SHP77 (cell line): Measurements from ENCODE around the gene EEIG2.
"Not testable (repeated sequence)": the region's sequence is repeated elsewhere in the genome, so short reads cannot be mapped to it uniquely, and the experiment has no call there.

Source experiments
- DNase-seq, 2 experiments: peaks; one replicate each; lab custom pipeline; 2025; lab: John Stamatoyannopoulos, UW

EEIG2 gene

DNA sequence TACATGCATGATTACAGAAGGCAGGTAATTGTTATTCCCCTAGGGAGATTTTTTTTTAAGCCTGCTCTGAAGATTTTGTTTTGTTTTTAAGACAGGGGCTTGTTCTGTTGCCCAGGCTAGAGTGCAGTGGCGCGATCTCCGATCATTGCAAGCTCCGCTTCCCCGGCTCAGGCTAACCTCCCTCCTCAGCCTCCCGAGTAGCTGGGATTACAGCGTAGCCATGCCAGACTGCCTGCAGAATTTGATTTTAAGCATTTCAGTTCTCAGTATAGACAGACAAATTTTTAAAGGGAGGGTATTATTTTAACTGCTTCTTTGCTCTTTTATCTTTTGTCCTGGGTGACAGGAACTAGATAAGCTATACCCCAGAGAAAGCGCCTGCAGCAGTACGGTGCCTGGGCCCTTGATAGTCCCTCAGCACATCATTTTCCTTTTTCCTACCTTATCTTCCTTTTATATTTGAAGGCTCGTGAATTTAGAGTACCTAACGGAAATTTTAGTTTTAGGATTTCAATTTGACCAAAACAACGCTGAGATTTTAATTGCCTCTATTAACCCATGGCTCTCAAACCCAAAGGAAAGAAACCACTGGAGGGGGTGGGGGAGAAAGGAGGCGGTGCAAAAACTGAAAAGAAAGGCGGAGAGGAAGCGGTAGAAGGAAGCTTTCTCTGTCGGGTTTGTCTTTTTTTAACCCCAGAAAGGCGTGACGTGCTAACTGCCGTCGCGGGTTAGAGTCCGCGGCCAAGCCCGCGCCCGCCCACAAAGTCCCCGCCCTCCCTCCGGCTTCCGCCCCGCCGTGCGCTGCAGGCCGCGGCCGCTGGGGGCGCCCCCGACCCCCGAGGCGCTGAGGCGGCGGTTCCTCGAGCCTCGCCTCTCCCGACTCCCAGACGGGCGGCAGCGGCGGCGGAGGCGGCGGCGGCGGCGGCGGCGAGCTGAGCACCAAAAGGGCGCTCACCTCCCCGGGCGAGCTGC, at the start of gene EEIG2:
Gene EEIG2, plus strand, starts transcription at position 886 of the 972 bp plus-strand sequence. CDS start 329 bp downstream, outside the sequence.
- peak; percentile 37 to 75 for DNase-seq

GRCh38 chr1:108511764-108512163, 48.1 kb upstream of the EEIG2 start:
- no peak for DNase-seq

DNA sequence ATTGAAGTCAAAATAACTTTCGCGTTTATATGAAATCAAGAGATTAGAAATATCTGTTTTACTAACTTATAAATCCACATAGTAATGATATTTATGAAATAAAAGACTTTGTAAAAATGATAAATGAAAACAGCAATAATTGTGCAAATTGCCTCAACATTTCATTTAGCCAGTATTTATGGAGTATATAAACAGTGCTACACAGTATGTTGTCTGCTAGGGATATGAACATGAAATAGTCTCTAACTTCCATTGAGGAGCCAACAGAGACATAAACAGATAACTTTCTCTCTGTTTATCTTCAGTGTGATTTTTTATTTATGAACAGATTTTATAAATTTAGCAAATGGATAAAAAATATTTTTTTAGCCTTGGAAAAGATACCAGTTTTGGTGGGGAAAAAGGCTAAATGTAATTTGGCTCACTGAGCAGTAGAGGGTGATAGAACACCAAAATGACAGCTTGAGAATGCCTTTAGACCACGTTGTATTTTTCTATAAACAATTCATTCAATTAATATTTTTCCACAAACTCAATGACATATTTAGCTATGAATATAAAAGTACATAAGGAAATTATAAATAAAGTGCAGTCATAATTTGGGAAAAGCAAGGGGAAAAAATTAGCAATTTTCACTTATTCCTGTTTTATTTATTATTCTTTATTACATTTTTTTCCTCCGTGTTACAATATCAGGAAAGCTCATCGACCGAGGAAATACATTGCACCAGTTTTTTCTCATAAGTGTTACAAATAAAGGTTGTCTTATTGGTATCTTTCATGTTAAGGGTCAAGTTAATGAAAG, 47.5 kb upstream of the EEIG2 start:
- no peak for DNase-seq

DNA sequence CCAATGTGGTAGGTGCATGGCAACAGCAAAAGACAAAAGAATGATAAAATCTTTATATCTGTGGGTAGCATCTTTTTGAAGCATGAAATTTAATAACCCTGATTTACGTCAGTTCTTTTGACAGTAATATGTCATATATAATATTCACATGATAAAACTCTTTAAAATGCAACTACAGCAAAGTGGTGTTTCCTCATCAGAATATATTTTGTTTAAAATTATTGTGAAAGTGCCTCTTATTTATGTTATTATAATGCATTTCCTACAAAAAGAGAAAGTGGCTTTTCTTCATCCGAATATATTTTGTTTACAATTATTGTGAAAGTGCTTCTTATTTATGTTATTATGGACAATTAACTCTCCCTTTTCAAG, 46.9 kb upstream of the EEIG2 start:
- no peak for DNase-seq

DNA sequence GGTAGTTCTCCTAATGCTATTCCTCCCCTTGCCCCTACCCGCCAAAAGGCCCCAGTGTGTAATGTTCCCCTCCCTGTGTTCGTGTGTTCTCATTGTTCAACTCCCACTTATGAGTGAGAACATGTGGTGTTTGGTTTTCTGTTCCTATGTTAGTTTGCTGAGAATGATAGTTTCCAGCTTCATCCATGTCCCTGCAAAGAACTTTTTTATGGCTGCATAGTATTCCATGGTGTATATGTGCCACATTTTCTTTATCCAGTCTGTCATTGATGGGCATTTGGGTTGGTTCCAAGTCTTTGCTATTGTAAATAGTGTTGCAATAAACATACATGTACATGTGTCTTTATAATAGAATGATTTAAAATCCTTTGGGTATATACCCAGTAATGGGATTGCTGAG, 46.0 kb upstream of the EEIG2 start:
- not testable (repeated sequence) for DNase-seq

- DNase-seq: not testable (repeated sequence)
Measured at GRCh38 chr1:108517301-108517897, 42.5 kb upstream of the EEIG2 start.

DNA sequence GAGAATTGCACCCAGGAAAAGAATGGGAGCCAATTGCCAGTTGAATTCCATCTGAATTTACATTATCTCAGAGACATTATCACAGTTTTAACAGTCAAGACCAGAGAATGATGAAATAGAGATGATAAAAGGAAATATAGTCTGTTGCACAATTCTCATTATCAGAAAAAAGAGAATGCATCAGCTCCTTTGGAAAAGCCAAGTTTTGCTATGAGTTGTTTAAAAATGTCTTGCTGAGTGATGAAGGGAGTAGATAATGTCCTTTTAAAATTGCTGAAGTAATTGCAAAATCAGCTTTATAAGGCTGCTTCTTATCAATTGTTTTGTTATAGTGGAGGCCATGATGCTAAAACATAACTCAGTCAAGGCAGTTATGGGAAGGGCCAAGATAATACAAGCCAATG, 37.9 kb upstream of the EEIG2 start:
- no peak for DNase-seq

DNA sequence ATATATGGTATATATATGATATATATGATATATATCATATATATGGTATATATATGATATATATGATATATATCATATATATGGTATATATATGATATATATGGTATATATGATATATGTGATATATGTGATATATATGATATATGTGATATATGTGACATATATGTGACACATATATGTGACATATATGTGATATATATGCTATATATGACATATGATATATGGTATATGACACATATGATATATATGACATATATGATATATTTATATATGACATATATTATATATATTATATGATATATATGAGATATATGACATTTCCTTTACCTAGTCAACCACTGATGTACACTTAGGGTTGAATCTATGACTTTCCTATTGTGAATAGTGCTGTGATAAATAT, 36.1 kb upstream of the EEIG2 start:
- DNase-seq: no peak

- no peak for DNase-seq
Measured at GRCh38 chr1:108524676-108525075, 35.2 kb upstream of the EEIG2 start.

DNA sequence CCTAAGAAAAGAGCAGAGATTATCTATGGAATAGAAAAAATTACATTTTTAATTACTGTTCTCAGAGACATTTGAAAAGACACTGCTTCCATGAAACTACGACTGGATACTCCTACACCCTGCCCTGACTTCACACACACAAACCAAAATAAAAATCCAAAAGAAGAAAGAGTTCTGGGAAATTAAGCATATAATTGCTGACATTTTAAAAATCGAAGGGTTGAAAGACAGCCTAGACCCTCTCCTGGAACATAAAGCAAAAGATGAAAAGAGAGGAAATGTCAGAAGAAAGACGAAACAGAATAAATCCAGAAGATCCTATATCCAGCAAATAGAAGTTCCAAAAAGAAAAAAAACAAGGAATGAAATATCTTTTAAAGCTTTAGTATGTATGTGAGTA, 32.8 kb upstream of the EEIG2 start:
- no peak for DNase-seq

- DNase-seq: no peak
Measured at GRCh38 chr1:108527837-108528236, 32.1 kb upstream of the EEIG2 start.

GRCh38 chr1:108531444-108531843, 28.5 kb upstream of the EEIG2 start:
- no peak for DNase-seq

GRCh38 chr1:108532730-108533129, 27.2 kb upstream of the EEIG2 start:
- no peak for DNase-seq

- DNase-seq: no peak
Measured at GRCh38 chr1:108533351-108534083, 26.4 kb upstream of the EEIG2 start.

DNA sequence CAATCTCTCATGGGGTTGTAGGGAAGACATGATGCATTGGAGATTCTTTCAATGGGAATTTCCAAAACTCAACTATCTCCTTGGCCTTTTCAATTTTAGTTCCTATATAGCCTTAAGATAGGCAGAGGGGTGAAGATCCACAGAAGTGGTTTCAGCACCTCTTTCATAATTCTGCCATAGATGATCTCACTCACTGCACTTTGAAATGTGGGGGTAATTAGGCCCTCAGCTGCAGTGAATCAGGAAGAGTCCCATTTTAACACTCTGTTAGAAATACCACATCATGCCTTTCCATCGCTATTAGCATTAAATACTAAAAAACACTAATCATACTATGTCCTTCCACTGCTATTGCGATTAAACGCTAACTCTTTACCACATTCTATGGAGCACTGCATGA, 25.1 kb upstream of the EEIG2 start:
- DNase-seq: no peak

DNA sequence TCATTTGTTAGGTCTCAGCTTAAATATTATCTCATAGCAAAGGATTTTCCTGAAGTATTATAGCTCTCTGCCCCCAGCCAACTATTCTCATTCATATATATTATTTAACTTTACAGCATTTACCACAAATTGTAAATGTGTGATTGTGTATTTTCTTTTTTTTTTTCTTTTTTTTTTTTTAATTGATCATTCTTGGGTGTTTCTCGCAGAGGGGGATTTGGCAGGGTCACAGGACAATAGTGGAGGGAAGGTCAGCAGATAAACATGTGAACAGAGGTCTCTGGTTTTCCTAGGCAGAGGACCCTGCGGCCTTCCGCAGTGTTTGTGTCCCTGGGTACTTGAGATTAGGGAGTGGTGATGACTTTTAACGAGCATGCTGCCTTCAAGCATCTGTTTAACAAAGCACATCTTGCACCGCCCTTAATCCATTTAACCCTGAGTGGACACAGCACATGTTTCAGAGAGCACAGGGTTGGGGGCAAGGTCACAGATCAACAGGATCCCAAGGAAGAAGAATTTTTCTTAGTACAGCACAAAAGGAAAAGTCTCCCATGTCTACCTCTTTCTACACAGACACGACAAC, 24.5 kb upstream of the EEIG2 start:
- not testable (repeated sequence) for DNase-seq

GRCh38 chr1:108536021-108536420, 23.9 kb upstream of the EEIG2 start:
- DNase-seq: not testable (repeated sequence)

GRCh38 chr1:108536791-108537190, 23.1 kb upstream of the EEIG2 start:
- DNase-seq: not testable (repeated sequence)

DNA sequence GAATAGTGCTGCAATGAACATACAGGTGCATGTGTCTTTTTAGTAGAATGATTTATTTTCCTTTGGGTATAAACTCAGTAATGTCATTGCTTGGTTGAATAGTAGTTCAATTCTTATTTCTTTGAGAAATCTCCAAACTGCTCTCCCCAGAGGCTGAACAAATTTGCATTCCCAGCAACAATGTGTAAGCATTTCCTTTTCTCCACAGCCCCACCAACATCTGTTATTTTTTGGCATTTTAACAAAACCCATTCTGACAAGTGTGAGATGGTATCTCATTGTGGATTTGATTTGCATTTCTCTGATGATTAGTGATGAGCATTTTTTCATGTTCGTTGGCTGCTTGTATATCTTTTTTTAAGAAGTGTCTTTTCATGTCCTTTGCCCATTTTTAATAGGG, 21.9 kb upstream of the EEIG2 start:
- DNase-seq: no peak

DNA sequence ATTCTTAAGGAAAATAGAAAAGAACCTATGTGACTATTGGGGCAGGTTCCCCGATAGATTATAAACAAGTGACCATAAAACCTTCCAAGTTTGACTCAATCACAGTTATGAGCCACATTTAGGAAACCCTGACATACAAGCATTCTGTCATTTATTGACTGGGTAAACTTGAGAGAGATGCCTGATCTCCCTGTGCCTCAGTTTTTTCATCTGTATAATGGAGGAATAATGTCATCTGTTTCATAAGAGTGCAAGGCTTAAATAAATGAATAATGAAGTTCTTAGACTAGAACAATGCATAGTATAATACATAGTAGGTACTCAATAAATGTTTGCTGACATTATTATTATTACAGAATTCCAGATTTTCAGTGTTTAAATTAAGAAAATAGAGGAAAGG, 18.9 kb upstream of the EEIG2 start:
- no peak for DNase-seq

- DNase-seq: no peak
Measured at GRCh38 chr1:108541861-108542260, 18.0 kb upstream of the EEIG2 start.
